ENCODE results near the gene AFAP1.

The AFAP1 gene

DNA sequence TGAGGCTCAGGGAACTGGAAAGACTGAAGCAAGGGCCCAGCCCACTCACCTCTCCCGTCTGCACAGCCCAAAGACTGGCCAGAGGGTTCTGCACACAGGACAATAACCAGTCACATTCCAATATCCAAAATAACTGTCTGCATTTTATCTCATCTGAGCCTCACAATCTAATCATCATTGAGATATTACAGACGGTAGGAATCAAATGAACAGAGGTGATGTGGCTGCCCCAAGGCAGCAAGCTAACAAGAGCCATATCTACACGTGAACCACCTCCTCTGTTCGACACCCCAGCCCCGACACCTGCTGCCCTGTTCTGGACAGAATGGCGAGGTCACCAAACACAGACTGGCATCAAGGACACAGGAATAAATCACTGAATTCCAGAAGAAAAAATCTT, 60.5 kb downstream of the AFAP1 start:
- Histone ChIP-seq H3K4me1 (ENCODE audit: control insufficient read depth, insufficient read depth, low read length, poor library complexity, severe bottlenecking) (peaks cover 11% of the 10 kb centered on the region), H3K9me3 (ENCODE audit: control insufficient read depth, low read length) (no peaks in the 10 kb centered on the region), H3K27ac (ENCODE audit: insufficient read depth, low read length, poor library complexity, severe bottlenecking) (no peak overlapping the region), H3K36me3 (ENCODE audit: control insufficient read depth, insufficient read depth, low read length) (no peaks in the 10 kb centered on the region), H3K4me3 (ENCODE audit: insufficient read depth, low read depth, low read length, poor library complexity, severe bottlenecking) (no peak overlapping the region), H3K27me3 (replicated peaks; ENCODE audit: control insufficient read depth, insufficient read depth, low read length, poor library complexity, severe bottlenecking) (no peaks in the 10 kb centered on the region)
- DNase-seq = no peak

GRCh38 chr4:7878323-7878722, 61.3 kb downstream of the AFAP1 start:
- Histone ChIP-seq H3K4me1 (ENCODE audit: control insufficient read depth, insufficient read depth, low read length, poor library complexity, severe bottlenecking) (peaks cover 11% of the 10 kb centered on the region), H3K27ac (ENCODE audit: insufficient read depth, low read length, poor library complexity, severe bottlenecking) (no peak overlapping the region), H3K9me3 (ENCODE audit: control insufficient read depth, low read length) (no peaks in the 10 kb centered on the region), H3K36me3 (ENCODE audit: control insufficient read depth, insufficient read depth, low read length) (no peaks in the 10 kb centered on the region), H3K4me3 (ENCODE audit: insufficient read depth, low read depth, low read length, poor library complexity, severe bottlenecking) (no peak overlapping the region), H3K27me3 (replicated peaks; ENCODE audit: control insufficient read depth, insufficient read depth, low read length, poor library complexity, severe bottlenecking) (no peaks in the 10 kb centered on the region)
- DNase-seq = no peak

GRCh38 chr4:7877176-7877575, 62.5 kb downstream of the AFAP1 start:
- Histone ChIP-seq H3K4me3 (ENCODE audit: insufficient read depth, low read depth, low read length, poor library complexity, severe bottlenecking) (no peak overlapping the region), H3K36me3 (ENCODE audit: control insufficient read depth, insufficient read depth, low read length) (no peaks in the 10 kb centered on the region), H3K9me3 (ENCODE audit: control insufficient read depth, low read length) (no peaks in the 10 kb centered on the region), H3K27ac (ENCODE audit: insufficient read depth, low read length, poor library complexity, severe bottlenecking) (peak overlapping the region; percentile 56), H3K4me1 (ENCODE audit: control insufficient read depth, insufficient read depth, low read length, poor library complexity, severe bottlenecking) (peaks cover 11% of the 10 kb centered on the region), H3K27me3 (replicated peaks; ENCODE audit: control insufficient read depth, insufficient read depth, low read length, poor library complexity, severe bottlenecking) (no peaks in the 10 kb centered on the region)
- DNase-seq = no peak

DNA sequence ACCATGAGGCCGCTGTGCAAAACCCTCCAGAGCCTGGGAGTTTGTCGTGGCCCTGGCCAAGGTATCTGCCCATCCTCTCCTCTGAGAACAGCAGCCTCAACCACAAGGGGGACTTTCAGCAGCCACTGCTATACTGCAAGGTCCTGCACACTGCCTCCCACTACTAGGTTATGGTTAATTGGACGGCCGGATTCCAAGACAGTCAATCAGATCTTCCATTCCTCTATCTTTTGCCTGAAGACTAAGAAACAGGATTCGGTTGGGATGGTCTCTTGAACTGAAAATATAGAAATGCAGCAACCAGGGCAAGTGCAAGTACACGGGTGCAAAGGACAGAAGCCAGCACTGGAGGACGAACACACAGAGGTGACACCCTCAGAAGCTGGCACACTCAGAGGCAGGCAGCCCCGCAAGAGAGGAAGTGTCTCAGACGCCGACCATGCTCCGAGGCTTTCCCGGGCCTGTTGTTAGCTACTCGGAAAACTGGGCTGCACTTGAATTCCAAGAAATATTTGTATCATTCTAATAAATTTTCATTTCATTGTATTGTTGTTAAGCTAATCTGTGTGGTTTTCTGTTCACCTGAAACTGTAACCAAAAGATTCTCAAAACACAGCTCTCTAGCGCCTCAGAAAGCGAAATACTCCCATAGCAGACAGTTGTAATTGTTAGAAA, 63.3 kb downstream of the AFAP1 start:
- H3K36me3 ChIP-seq (ENCODE audit: control insufficient read depth, insufficient read depth, low read length) = no peaks in the 10 kb centered on the region
- H3K27me3 ChIP-seq (replicated peaks; ENCODE audit: control insufficient read depth, insufficient read depth, low read length, poor library complexity, severe bottlenecking) = no peaks in the 10 kb centered on the region
- no peak for DNase-seq
- H3K9me3 ChIP-seq (ENCODE audit: control insufficient read depth, low read length) = no peaks in the 10 kb centered on the region
- peaks cover 11% of the 10 kb centered on the region for H3K4me1 ChIP-seq (ENCODE audit: control insufficient read depth, insufficient read depth, low read length, poor library complexity, severe bottlenecking)
- H3K4me3 ChIP-seq (ENCODE audit: insufficient read depth, low read depth, low read length, poor library complexity, severe bottlenecking) = no peak overlapping the region
- peak overlapping the region; percentile 56 for H3K27ac ChIP-seq (ENCODE audit: insufficient read depth, low read length, poor library complexity, severe bottlenecking)

- Histone ChIP-seq H3K27me3 (replicated peaks; ENCODE audit: control insufficient read depth, insufficient read depth, low read length, poor library complexity, severe bottlenecking) (no peaks in the 10 kb centered on the region), H3K27ac (ENCODE audit: insufficient read depth, low read length, poor library complexity, severe bottlenecking) (no peak overlapping the region), H3K4me1 (ENCODE audit: control insufficient read depth, insufficient read depth, low read length, poor library complexity, severe bottlenecking) (peaks cover 6% of the 10 kb centered on the region), H3K4me3 (ENCODE audit: insufficient read depth, low read depth, low read length, poor library complexity, severe bottlenecking) (no peak overlapping the region), H3K9me3 (ENCODE audit: control insufficient read depth, low read length) (no peaks in the 10 kb centered on the region), H3K36me3 (ENCODE audit: control insufficient read depth, insufficient read depth, low read length) (no peaks in the 10 kb centered on the region)
- no peak for DNase-seq
Measured at GRCh38 chr4:7874838-7875237, 64.8 kb downstream of the AFAP1 start.

GRCh38 chr4:7873881-7874280, 65.8 kb downstream of the AFAP1 start:
- H3K4me1 ChIP-seq (ENCODE audit: control insufficient read depth, insufficient read depth, low read length, poor library complexity, severe bottlenecking) = peaks cover 6% of the 10 kb centered on the region
- no peaks in the 10 kb centered on the region for H3K36me3 ChIP-seq (ENCODE audit: control insufficient read depth, insufficient read depth, low read length)
- H3K27me3 ChIP-seq (replicated peaks; ENCODE audit: control insufficient read depth, insufficient read depth, low read length, poor library complexity, severe bottlenecking) = no peaks in the 10 kb centered on the region
- no peak overlapping the region for H3K4me3 ChIP-seq (ENCODE audit: insufficient read depth, low read depth, low read length, poor library complexity, severe bottlenecking)
- no peak for DNase-seq
- no peak overlapping the region for H3K27ac ChIP-seq (ENCODE audit: insufficient read depth, low read length, poor library complexity, severe bottlenecking)
- no peaks in the 10 kb centered on the region for H3K9me3 ChIP-seq (ENCODE audit: control insufficient read depth, low read length)

DNA sequence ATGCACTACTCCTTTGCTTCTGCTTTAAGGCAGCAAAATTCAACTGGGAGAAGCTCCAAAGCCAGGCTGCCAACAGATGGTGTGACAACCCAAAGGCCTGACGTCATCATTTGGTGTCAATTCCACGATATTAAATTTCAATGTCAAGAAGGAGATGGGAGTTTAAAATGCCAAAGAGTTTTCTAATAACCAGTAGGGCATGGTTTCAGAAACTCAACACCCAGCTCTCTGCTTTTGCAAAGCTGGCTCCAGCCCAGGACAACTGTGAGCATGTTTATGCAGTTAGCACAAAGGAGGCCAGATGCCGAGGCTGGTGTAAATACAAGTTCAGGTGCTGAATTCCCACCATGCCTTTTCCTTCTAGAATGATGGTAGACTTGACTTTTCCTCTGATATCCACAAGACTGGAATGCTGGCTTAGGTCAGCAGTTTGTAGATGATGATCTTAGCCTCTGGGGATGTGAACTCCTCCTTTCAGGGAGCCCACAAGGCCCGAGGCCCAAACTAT, 67.3 kb downstream of the AFAP1 start:
- Histone ChIP-seq H3K27ac (ENCODE audit: insufficient read depth, low read length, poor library complexity, severe bottlenecking) (no peak overlapping the region), H3K9me3 (ENCODE audit: control insufficient read depth, low read length) (no peaks in the 10 kb centered on the region), H3K27me3 (replicated peaks; ENCODE audit: control insufficient read depth, insufficient read depth, low read length, poor library complexity, severe bottlenecking) (no peaks in the 10 kb centered on the region), H3K36me3 (ENCODE audit: control insufficient read depth, insufficient read depth, low read length) (no peaks in the 10 kb centered on the region), H3K4me1 (ENCODE audit: control insufficient read depth, insufficient read depth, low read length, poor library complexity, severe bottlenecking) (peaks cover 10% of the 10 kb centered on the region), H3K4me3 (ENCODE audit: insufficient read depth, low read depth, low read length, poor library complexity, severe bottlenecking) (no peak overlapping the region)
- no peak for DNase-seq

- Histone ChIP-seq H3K27ac (ENCODE audit: insufficient read depth, low read length, poor library complexity, severe bottlenecking) (no peak overlapping the region), H3K4me3 (ENCODE audit: insufficient read depth, low read depth, low read length, poor library complexity, severe bottlenecking) (no peak overlapping the region), H3K4me1 (ENCODE audit: control insufficient read depth, insufficient read depth, low read length, poor library complexity, severe bottlenecking) (peaks cover 6% of the 10 kb centered on the region), H3K9me3 (ENCODE audit: control insufficient read depth, low read length) (no peaks in the 10 kb centered on the region), H3K27me3 (replicated peaks; ENCODE audit: control insufficient read depth, insufficient read depth, low read length, poor library complexity, severe bottlenecking) (no peaks in the 10 kb centered on the region), H3K36me3 (ENCODE audit: control insufficient read depth, insufficient read depth, low read length) (no peaks in the 10 kb centered on the region)
- no peak for DNase-seq
Measured at GRCh38 chr4:7871356-7871755, 68.3 kb downstream of the AFAP1 start.

DNA sequence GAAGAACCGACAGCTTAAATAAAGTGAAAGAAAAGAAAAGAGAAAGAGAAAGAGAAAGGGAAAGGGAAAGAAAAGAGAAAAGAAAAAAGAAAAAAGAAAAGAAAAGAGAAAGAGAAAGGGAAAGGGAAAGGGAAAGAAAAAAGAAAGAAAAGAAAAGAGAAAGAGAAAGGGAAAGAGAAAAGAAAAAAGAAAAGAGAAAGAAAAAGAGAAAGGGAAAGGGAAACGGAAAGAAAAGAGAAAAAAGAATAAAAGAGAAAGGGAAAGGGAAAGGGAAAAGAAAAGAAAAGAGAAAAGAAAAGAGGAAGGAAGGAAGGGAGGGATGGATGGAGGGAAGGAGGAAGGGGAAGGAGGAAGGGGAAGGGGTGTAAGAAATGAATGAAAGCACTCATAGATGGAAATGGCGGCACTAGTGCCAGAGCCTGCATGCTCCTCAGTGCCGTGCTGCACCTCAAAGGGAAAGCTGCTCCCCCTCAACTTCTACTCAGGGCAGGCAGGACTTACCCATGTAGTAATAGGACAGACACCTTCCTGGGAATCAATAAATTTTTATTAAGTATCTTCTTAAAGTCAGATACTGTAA, 70.7 kb downstream of the AFAP1 start:
- Histone ChIP-seq H3K4me3 (ENCODE audit: insufficient read depth, low read depth, low read length, poor library complexity, severe bottlenecking) (no peak overlapping the region), H3K27ac (ENCODE audit: insufficient read depth, low read length, poor library complexity, severe bottlenecking) (peak overlapping the region; percentile 5), H3K9me3 (ENCODE audit: control insufficient read depth, low read length) (no peaks in the 10 kb centered on the region), H3K27me3 (replicated peaks; ENCODE audit: control insufficient read depth, insufficient read depth, low read length, poor library complexity, severe bottlenecking) (no peaks in the 10 kb centered on the region), H3K36me3 (ENCODE audit: control insufficient read depth, insufficient read depth, low read length) (no peaks in the 10 kb centered on the region), H3K4me1 (ENCODE audit: control insufficient read depth, insufficient read depth, low read length, poor library complexity, severe bottlenecking) (peaks cover 6% of the 10 kb centered on the region)
- DNase-seq = no peak

GRCh38 chr4:7868436-7868775, 71.3 kb downstream of the AFAP1 start:
- Histone ChIP-seq H3K27me3 (replicated peaks; ENCODE audit: control insufficient read depth, insufficient read depth, low read length, poor library complexity, severe bottlenecking) (no peaks in the 10 kb centered on the region), H3K4me1 (ENCODE audit: control insufficient read depth, insufficient read depth, low read length, poor library complexity, severe bottlenecking) (peaks cover 6% of the 10 kb centered on the region), H3K36me3 (ENCODE audit: control insufficient read depth, insufficient read depth, low read length) (no peaks in the 10 kb centered on the region), H3K9me3 (ENCODE audit: control insufficient read depth, low read length) (no peaks in the 10 kb centered on the region), H3K27ac (ENCODE audit: insufficient read depth, low read length, poor library complexity, severe bottlenecking) (peak overlapping the region; percentile 5), H3K4me3 (ENCODE audit: insufficient read depth, low read depth, low read length, poor library complexity, severe bottlenecking) (no peak overlapping the region)
- no peak for DNase-seq
